ENCODE data around the gene HOXB3.

Gene HOXB3

GRCh38 chr17:48506246-48506645, 83.8 kb downstream of the HOXB3 start:
- DNase-seq = no peak

GRCh38 chr17:48505788-48506187, 84.3 kb downstream of the HOXB3 start:
- no peak for DNase-seq

GRCh38 chr17:48504953-48505352, 85.1 kb downstream of the HOXB3 start:
- no peak for DNase-seq

GRCh38 chr17:48503747-48504146, 86.3 kb downstream of the HOXB3 start:
- no peak for DNase-seq

GRCh38 chr17:48502901-48503300, 87.1 kb downstream of the HOXB3 start:
- no peak for DNase-seq

GRCh38 chr17:48502312-48502711, 87.7 kb downstream of the HOXB3 start:
- no peak for DNase-seq

GRCh38 chr17:48500435-48501426, 89.3 kb downstream of the HOXB3 start:
- no peak for DNase-seq

- no peak for DNase-seq
Observed at GRCh38 chr17:48499735-48500434, 90.2 kb downstream of the HOXB3 start.

GRCh38 chr17:48499248-48499647, 90.8 kb downstream of the HOXB3 start:
- no peak for DNase-seq
